MM.1S (cell line): ENCODE measurements around the gene DPYSL5.

Experiments used
- DNase-seq: peaks from one replicate; pipeline ENCODE4 v3.0.0-alpha.2; 2015
- H2AFZ ChIP-seq: fragments of 300-600 bp; sonication (generic); 2 replicates; pipeline ENCODE4 v1.6.0; 2016; ENCODE audit warnings: antibody characterized with exemption, low read length
- H3F3A ChIP-seq: fragments of 300-600 bp; sonication (generic); 2 replicates; pipeline ENCODE4 v1.6.1; 2016; ENCODE audit warnings: mild to moderate bottlenecking, antibody characterized with exemption, low read length, moderate library complexity, mixed read lengths; ENCODE audit not compliant: insufficient read depth
- H3K27ac ChIP-seq: fragments of 300-600 bp; sonication (generic); 2 replicates; pipeline ENCODE4 v1.5.1; 2016; ENCODE audit warnings: mild to moderate bottlenecking, low read length
- H3K27me3 ChIP-seq: fragments of 300-600 bp; sonication (generic); replicated peaks from 2 replicates; pipeline ENCODE4 v1.6.0; 2016; ENCODE audit warnings: low read length; ENCODE audit not compliant: insufficient read depth
- H3K36me3 ChIP-seq: fragments of 300-600 bp; sonication (generic); replicated peaks from 2 replicates; pipeline ENCODE4 v1.6.1; 2016; ENCODE audit warnings: mild to moderate bottlenecking, low read length, mixed read lengths; ENCODE audit not compliant: insufficient read depth
- H3K4me1 ChIP-seq: fragments of 300-600 bp; sonication (generic); 2 replicates; pipeline ENCODE4 v1.6.1; 2016; ENCODE audit warnings: low read length, mixed read lengths
- H3K4me2 ChIP-seq: fragments of 300-600 bp; sonication (generic); 2 replicates; pipeline ENCODE4 v1.6.0; 2016; ENCODE audit warnings: low read depth, low read length
- H3K4me3 ChIP-seq: fragments of 300-600 bp; sonication (generic); 2 replicates; pipeline ENCODE4 v1.5.1; 2016; ENCODE audit warnings: low read length, mixed read lengths
- H3K79me2 ChIP-seq: fragments of 300-600 bp; sonication (generic); 2 replicates; pipeline ENCODE4 v1.6.1; 2016; ENCODE audit warnings: mixed run types, low read length, mixed read lengths
- H3K9ac ChIP-seq: fragments of 300-600 bp; sonication (generic); 2 replicates; pipeline ENCODE4 v1.6.1; 2016; ENCODE audit warnings: low read length, mixed read lengths
- H3K9me2 ChIP-seq: fragments of 300-600 bp; sonication (generic); replicated peaks from 2 replicates; pipeline ENCODE4 v1.6.1; 2016; ENCODE audit warnings: mild to moderate bottlenecking, low read length, mixed read lengths; ENCODE audit not compliant: insufficient read depth
- H3K9me3 ChIP-seq: fragments of 300-600 bp; sonication (generic); replicated peaks from 2 replicates; pipeline ENCODE4 v1.6.1; 2016; ENCODE audit warnings: mild to moderate bottlenecking, low read length, mixed read lengths; ENCODE audit not compliant: insufficient read depth
- H4K20me1 ChIP-seq: fragments of 300-600 bp; sonication (generic); 2 replicates; pipeline ENCODE4 v1.6.1; 2016; ENCODE audit warnings: mild to moderate bottlenecking, low read length, moderate library complexity, mixed read lengths; ENCODE audit not compliant: insufficient read depth
- EZH2 ChIP-seq: fragments of 300-600 bp; sonication (generic); optimal IDR thresholded peaks from 2 replicates; pipeline ENCODE3; 2017; ENCODE audit warnings: low read depth, mild to moderate bottlenecking, antibody characterized with exemption, low read length, mixed read lengths
- EZH2phosphoT487 ChIP-seq: fragments of 300-600 bp; sonication (generic); IDR thresholded peaks from 2 replicates; pipeline ENCODE4 v1.6.1; 2018; ENCODE audit warnings: antibody characterized with exemption, low read length
- TF ChIP-seq, protein P1 (sequence below): fragments of 300-600 bp; sonication (generic); IDR thresholded peaks from 2 replicates; pipeline ENCODE4 v1.5.1; 2016; ENCODE audit warnings: antibody characterized with exemption, low read length, mixed read lengths

The DPYSL5 gene

DNA sequence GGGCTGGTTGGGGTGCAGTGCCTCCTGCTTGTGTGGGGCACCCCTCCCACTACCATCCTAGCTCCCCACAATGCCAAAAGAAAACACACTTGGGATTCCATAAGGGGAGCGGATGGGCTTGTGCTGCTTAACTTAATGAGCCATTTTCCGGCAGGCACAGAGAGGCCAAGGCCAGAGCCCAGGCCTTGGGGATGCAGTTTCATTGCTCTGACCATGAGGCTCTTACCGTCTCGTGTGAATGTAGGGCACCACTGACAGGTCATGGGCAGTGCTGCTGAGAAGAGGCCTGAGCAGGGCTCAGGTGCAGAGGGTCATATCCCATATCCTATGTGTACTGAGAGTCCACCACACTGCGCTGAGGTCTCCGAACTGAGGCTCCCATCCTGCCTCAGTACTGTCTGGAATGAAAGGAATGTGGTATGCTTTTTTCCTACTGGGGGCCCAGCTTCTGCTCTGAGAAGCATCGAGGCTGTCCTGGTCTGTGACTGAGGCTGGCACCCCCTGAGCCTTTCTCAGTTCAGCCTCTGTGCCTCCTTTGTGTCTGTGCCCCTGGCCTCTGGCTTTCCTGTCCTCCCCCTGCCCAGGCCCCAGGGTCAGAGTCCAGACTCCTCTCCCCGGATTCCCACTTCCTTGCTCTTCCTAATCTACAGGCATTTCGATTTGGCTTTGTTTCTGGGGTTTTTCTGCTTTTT, 77.3 kb downstream of the DPYSL5 start:
- H3K27me3 ChIP-seq = 0 out of 2 replicates have a peak, but pooled peaks cover 5% of the 10 kb centered on the region
- no peak for DNase-seq
- H3K9me2 ChIP-seq = no peaks in the 10 kb centered on the region
- no peaks in the 10 kb centered on the region for H4K20me1 ChIP-seq
- no peak overlapping the region for H3K9ac ChIP-seq
- no peak for TF ChIP-seq EZH2phosphoT487
- TF ChIP-seq EZH2 = no peak
- TF ChIP-seq, protein P1, sequence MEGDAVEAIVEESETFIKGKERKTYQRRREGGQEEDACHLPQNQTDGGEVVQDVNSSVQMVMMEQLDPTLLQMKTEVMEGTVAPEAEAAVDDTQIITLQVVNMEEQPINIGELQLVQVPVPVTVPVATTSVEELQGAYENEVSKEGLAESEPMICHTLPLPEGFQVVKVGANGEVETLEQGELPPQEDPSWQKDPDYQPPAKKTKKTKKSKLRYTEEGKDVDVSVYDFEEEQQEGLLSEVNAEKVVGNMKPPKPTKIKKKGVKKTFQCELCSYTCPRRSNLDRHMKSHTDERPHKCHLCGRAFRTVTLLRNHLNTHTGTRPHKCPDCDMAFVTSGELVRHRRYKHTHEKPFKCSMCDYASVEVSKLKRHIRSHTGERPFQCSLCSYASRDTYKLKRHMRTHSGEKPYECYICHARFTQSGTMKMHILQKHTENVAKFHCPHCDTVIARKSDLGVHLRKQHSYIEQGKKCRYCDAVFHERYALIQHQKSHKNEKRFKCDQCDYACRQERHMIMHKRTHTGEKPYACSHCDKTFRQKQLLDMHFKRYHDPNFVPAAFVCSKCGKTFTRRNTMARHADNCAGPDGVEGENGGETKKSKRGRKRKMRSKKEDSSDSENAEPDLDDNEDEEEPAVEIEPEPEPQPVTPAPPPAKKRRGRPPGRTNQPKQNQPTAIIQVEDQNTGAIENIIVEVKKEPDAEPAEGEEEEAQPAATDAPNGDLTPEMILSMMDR = no peak
- H3K4me1 ChIP-seq = no peaks in the 10 kb centered on the region
- H3K4me2 ChIP-seq = no peak overlapping the region
- H3K79me2 ChIP-seq = no peaks in the 10 kb centered on the region
- no peaks in the 10 kb centered on the region for H3F3A ChIP-seq
- H2AFZ ChIP-seq = no peak overlapping the region
- no peaks in the 10 kb centered on the region for H3K36me3 ChIP-seq
- H3K9me3 ChIP-seq = no peaks in the 10 kb centered on the region
- H3K4me3 ChIP-seq = no peak overlapping the region
- H3K27ac ChIP-seq = no peak overlapping the region

DNA sequence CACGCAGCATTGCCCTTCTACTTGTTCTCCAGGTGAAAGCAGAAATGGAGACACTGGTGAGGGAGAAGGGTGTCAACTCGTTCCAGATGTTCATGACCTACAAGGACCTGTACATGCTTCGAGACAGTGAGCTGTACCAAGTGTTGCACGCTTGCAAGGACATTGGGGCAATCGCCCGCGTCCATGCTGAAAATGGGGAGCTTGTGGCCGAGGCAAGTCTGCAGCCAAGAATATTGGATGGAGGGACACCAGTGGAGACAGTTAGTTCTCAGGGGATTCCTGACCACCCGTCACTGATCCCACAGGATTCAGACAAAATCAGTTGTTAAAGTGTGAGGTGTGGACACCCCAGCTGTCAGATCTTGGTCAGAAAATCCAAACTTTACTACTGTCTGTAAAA, 79.3 kb downstream of the DPYSL5 start:
- no peak for DNase-seq
- Histone ChIP-seq H3K9me2 (no peaks in the 10 kb centered on the region), H4K20me1 (no peaks in the 10 kb centered on the region), H3K4me3 (no peak overlapping the region), H3K9me3 (no peaks in the 10 kb centered on the region), H3K79me2 (no peaks in the 10 kb centered on the region), H3F3A (no peaks in the 10 kb centered on the region), H3K9ac (no peak overlapping the region), H3K27me3 (peaks cover 6% of the 10 kb centered on the region; the same call in 1 of the 2 replicates), H2AFZ (no peak overlapping the region), H3K36me3 (no peaks in the 10 kb centered on the region), H3K4me2 (no peak overlapping the region), H3K4me1 (no peaks in the 10 kb centered on the region), H3K27ac (no peak overlapping the region)
- no peak for TF ChIP-seq EZH2phosphoT487
- TF ChIP-seq EZH2 = no peak
- TF ChIP-seq, protein P1 = no peak

DNA sequence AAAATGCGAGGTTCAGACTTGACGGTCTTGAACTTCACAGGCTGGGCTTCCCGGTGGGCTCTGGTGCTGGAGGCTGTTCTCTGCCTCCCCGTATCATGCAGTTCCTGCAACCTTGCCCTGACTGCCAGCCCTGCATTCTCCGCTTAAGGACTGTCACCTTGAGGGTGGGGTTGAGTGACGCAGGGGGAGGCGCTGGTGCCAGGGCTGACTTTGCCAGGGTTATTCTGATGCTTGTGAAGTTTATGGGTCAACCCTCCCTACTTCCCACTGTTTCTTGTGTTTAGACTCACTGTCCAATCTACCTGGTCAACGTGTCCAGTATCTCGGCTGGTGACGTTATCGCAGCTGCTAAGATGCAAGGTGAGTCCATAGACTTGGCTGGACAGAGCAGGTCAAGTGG, 85.0 kb downstream of the DPYSL5 start:
- Histone ChIP-seq H3K4me1 (no peaks in the 10 kb centered on the region), H3K36me3 (no peaks in the 10 kb centered on the region), H3K27ac (no peak overlapping the region), H3K9me3 (no peaks in the 10 kb centered on the region; the same call in 1 of the 2 replicates), H3K4me2 (no peak overlapping the region), H4K20me1 (no peaks in the 10 kb centered on the region), H3K4me3 (no peak overlapping the region), H2AFZ (no peak overlapping the region), H3K9ac (no peak overlapping the region), H3K27me3 (peaks cover 20% of the 10 kb centered on the region; the same call in 1 of the 2 replicates), H3K9me2 (no peaks in the 10 kb centered on the region), H3F3A (no peaks in the 10 kb centered on the region), H3K79me2 (no peaks in the 10 kb centered on the region)
- no peak for DNase-seq
- TF ChIP-seq, protein P1 = no peak
- no peak for TF ChIP-seq EZH2
- no peak for TF ChIP-seq EZH2phosphoT487
